NCI-H2196 treated with DMSO at 0.1 percent for 48 hours (cell line): ENCODE measurements around the gene AIFM2.

Experiments used
- DNase-seq: peaks from one replicate; lab custom pipeline; 2025; ENCODE audit not compliant: unreplicated experiment; lab: John Stamatoyannopoulos, UW

Gene AIFM2

GRCh38 chr10:70146489-70147258 lies 14.0 kb upstream of the AIFM2 start, which contains the start of gene TYSND1:
TYSND1 (minus strand) TSS chr10:70146700; CDS start chr10:70146586, 114 bp downstream.
- peak; percentile 73 for DNase-seq

GRCh38 chr10:70145666-70146488 lies 13.3 kb upstream of the AIFM2 start:
- no peak for DNase-seq

DNA sequence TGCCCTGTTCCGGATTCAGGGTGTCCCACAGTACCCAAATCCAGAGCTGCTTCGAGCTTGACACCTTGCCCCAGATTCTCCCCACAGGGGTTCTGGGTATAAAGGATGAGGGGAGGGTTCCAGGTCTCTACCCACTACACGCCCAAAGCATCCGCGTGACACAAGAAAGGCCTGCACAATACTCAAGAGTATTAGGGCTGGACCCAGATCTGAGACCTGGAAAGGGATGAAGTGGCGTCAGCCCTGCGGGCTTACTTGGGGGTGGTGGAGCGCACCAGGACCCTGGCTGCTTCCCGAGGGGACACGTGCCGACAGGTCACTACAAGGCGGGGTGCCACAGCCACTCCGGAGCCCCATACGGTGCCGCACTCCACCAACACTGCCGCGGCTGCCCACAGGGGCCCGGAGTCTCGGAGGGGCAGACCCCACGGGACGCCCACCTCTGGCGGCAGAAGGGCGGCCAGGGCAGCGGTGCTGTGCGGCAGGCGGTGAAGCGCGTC lies 12.6 kb upstream of the AIFM2 start:
- no peak for DNase-seq

GRCh38 chr10:70144372-70145110 lies 11.9 kb upstream of the AIFM2 start:
- no peak for DNase-seq

DNA sequence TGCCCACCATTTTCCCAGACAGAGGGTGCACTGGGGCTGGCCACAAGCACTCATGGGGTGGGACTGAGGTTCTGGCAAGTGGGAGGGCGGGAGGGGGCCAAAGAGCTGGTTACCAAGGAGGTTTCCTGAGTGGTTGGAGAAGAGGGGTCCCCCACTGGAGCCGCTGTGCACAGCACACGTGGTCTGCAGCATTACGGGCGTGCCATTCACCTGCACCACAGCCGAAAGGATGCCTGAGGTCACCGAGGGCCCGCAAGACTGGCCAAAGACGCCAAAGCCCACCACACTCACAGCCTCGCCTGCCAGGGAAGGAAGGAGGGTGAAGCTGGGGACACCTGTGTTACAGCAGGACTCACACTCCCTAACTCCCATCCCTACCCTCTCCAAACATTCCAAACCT lies 9.9 kb upstream of the AIFM2 start:
- no peak for DNase-seq

GRCh38 chr10:70140297-70140696 lies 7.7 kb upstream of the AIFM2 start:
- no peak for DNase-seq

DNA sequence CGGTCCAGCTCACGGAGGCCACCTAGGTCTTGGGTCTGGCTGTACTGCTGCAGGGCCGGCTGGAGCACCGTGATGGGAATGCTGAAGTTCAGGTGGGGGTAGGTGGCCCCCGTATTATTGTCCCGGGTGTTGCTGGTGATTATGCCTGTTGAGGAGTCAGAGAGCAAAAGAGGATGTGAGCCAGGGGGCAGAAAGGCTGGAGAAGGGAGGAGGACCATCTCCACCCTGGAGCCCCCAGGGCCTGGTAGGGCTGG lies 7.3 kb upstream of the AIFM2 start:
- DNase-seq: no peak

GRCh38 chr10:70139151-70139996 lies 6.7 kb upstream of the AIFM2 start:
- no peak for DNase-seq

DNA sequence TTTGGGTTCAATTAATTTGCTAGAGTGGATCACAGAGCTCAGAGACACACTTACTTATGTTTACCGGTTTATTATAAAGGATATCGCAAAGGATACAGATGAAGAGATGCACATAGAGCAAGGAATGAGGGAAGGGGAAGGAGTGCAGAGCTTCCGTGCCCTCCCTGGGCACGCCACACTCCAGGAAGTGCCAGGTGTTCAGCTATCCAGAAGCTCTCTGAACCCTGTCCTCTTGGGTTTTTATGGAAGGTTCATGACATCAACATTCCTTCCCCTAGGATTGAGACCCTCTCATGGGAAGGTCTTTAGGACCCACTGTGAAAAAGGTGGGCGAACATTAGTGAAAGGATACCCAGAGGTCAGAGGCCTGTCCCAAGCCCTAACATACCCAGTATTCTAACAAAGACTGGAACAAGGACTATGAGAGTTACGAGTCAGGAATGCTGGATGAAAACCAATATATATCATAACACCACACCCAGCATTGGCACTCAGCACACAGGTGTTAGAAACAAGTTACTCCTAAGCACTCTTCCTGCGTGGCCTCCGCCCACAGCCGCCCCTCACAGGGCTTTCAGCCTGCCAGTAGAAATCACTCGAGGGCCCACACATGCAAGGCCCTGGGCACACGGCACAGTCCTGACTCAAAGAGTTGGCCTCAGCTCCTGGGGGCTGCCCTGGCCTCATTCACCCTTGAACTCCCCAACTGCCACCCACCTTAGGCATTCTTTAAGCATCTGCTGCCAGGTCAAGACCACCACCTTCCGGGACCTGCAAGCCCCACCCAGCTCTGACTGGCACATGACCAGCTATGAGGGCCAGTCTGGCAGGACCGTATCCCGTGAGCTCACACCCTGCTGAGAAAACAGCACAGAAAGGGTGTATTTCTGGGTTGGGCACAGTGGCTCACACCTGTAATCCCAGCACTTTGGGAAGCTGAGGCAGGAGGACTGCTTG lies 5.6 kb upstream of the AIFM2 start:
- DNase-seq: no peak

- no peak for DNase-seq
Observed at GRCh38 chr10:70137135-70137534, 4.5 kb upstream of the AIFM2 start.

DNA sequence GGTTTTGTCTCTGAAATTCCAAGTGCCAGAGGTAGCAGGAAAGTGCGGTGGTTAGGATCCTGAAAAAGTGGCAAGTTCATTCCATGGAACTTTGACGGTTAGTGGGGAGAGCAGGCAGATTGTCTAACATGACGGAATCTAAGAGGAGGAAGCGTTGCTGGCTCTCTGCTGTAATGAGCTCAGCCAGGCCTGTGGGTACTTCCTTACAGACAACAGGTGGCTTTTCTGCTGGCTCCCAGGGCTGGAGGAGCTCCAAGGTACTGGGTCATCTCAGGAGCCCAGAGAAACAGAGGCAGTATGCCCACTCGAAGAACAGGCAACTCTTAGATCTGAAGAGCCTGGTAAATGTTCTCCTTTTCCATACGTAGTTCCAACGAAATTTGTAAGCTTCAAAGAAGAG lies 3.1 kb upstream of the AIFM2 start:
- DNase-seq: no peak

- DNase-seq: no peak
Observed at GRCh38 chr10:70135046-70135445, 2.4 kb upstream of the AIFM2 start.

GRCh38 chr10:70131560-70131937 lies 1.1 kb downstream of the AIFM2 start:
- DNase-seq: no peak

DNA sequence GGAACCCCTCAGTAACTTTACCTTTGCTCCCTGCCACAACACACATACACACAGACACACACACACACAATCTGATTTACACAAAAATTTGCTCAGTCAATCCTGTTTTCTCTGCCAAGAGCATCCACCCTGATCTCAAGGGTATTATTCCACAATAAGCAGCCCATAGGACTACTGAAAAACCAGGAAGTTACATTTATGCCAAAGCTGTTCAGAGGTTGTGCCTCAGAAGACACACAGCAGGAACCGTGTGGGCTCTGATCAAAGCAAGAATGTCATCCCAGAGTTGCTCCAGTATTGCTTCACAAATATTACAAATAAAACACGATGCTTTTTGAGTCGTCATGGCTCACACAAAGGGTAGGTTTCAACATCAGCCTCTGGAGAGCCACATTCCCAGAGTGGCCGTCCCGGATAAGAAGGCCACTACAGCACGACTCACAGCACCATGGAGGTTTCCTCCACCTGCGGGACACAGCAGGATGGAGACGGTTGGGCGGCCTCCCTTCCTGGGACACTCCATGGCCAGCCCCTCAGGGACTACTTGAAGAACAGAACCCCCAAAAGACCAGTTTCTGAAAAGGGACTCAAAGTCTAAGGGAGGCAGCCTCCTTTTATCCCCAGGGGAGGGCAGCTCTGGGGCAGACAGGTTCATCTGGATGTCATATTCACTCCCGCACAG lies 1.6 kb downstream of the AIFM2 start:
- no peak for DNase-seq

- DNase-seq: no peak
Observed at GRCh38 chr10:70126700-70127395, 5.8 kb downstream of the AIFM2 start.

DNA sequence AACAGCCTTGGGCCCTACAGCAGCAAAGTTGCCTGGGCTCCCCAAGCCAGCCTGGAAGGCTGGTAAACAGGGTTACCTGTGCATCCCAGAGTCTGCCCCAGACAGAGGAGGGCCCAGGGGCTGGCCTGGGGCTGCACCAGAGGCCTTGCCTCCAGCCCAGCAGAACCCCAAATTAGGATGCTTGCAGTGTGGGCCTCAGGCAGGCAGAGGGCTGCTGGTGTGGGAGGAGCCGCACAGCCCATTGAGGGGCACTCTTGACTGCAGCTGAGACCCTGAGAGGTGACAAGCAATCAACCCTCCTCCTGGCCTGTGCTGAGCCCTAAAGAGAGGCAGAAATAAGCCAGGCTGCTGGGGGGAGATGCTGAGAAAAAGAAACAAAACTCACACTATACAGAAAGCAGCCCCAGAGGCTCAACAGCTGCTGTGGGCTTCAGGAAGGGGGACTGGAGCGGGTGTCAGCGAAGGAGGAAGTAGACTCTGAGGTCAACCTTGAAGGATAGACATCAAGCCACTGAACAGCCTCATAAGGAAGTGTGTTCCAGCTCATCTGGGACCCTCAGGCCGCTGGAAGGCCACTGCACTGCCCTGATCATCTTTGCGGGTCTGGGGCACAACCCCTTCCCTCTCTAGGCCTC lies 6.6 kb downstream of the AIFM2 start:
- no peak for DNase-seq

GRCh38 chr10:70124918-70125317 lies 7.7 kb downstream of the AIFM2 start:
- DNase-seq: no peak

GRCh38 chr10:70124415-70124814 lies 8.2 kb downstream of the AIFM2 start:
- DNase-seq: no peak
